HFFc6 (cell line): ENCODE results near the gene ITGB1. TPM values are rescaled to one million over a fixed set of nuclear protein-coding genes. Genes with fewer than 3 reads are reported as not detected.

Source experiments
- DNase-seq: peaks from one replicate; pipeline ENCODE4 v3.0.0-alpha.2; 2018
- H3K27ac Mint-ChIP-seq: 2 replicates; pipeline ENCODE4 v1.8.0; 2020; ENCODE audit warnings: mild to moderate bottlenecking, mixed read lengths
- H3K27me3 Mint-ChIP-seq: 2 replicates; pipeline ENCODE4 v1.8.0; 2021; ENCODE audit warnings: mild to moderate bottlenecking, moderate library complexity, mixed read lengths; ENCODE audit not compliant: insufficient read depth
- H3K36me3 Mint-ChIP-seq: 2 replicates; pipeline ENCODE4 v1.8.0; 2021; ENCODE audit warnings: low read depth, mixed read lengths
- H3K4me1 Mint-ChIP-seq: 2 replicates; pipeline ENCODE4 v1.8.0; 2020; ENCODE audit warnings: low read depth, mixed read lengths
- H3K4me3 Mint-ChIP-seq: 2 replicates; pipeline ENCODE4 v1.8.0; 2020; ENCODE audit warnings: mild to moderate bottlenecking, moderate library complexity, mixed read lengths
- H3K9me3 Mint-ChIP-seq: 2 replicates; pipeline ENCODE4 v1.8.0; 2020; ENCODE audit warnings: mild to moderate bottlenecking, mixed read lengths
- CTCF ChIP-seq: fragments of 200-600 bp; sonication (generic); IDR thresholded peaks from 2 replicates; pipeline ENCODE4 v1.5.0; 2021; ENCODE audit warnings: antibody characterized with exemption, mild to moderate bottlenecking
- total RNA-seq, 6 experiments: library from RNA; stranded (reverse); fragmentation: NEBNext Ultra II Directional; extraction: Animal tissue kit (Norgen Biotek cat#: 25700); gene quantifications; 2 replicates in 1 of 6; 3 replicates in 5 of 6; pipeline ENCODE4 v1.2.3, GENCODE V29; 2021

The ITGB1 gene
- total RNA-seq, 6 experiments from 2014 or later, result 1,442 to 1,960 (median 1,623) TPM

- Mint-ChIP-seq H3K4me1 (no peaks in the 10 kb centered on the region), H3K4me3 (no peak overlapping the region), H3K36me3 (no peaks in the 10 kb centered on the region), H3K27me3 (peaks cover 1% of the 10 kb centered on the region; the same call in 1 of the 2 replicates), H3K9me3 (no peaks in the 10 kb centered on the region), H3K27ac (no peak overlapping the region)
- no peak for TF ChIP-seq CTCF
- DNase-seq, result no peak
Observed at GRCh38 chr10:32887481-32887880, 70.5 kb downstream of the ITGB1 start.

DNA sequence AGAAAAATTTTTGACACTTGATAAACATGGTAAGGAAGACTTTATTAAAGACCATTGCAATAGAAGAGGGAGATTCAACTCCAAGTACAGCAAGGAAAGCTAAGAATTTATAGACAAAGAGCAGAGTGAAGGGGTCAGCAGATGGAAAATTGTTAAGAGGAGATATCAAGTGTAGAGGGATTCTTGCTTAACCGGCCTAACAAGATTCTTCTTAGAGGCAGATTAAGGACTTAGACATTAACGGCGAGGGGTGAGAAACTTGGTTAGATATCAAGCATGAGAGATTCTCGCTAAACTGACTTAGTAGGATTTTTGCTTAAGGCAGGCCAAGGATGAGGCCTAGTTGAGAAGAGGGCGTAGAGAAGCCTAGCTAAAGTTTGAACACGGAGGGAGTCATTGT is 76.0 kb downstream of the ITGB1 start:
- no peak overlapping the region for H3K27ac Mint-ChIP-seq
- H3K9me3 Mint-ChIP-seq, result no peaks in the 10 kb centered on the region
- no peaks in the 10 kb centered on the region for H3K36me3 Mint-ChIP-seq
- H3K4me1 Mint-ChIP-seq, result no peaks in the 10 kb centered on the region
- H3K27me3 Mint-ChIP-seq, result no peaks in the 10 kb centered on the region; the same call in 1 of the 2 replicates
- no peak overlapping the region for H3K4me3 Mint-ChIP-seq
- no peak for DNase-seq
- no peak for TF ChIP-seq CTCF

- Mint-ChIP-seq H3K36me3 (no peaks in the 10 kb centered on the region), H3K27ac (no peak overlapping the region), H3K9me3 (no peaks in the 10 kb centered on the region), H3K4me1 (no peaks in the 10 kb centered on the region), H3K4me3 (no peak overlapping the region), H3K27me3 (no peaks in the 10 kb centered on the region; the same call in 1 of the 2 replicates)
- no peak for DNase-seq
- TF ChIP-seq CTCF, result no peak
Observed at GRCh38 chr10:32878646-32879045, 79.4 kb downstream of the ITGB1 start.

DNA sequence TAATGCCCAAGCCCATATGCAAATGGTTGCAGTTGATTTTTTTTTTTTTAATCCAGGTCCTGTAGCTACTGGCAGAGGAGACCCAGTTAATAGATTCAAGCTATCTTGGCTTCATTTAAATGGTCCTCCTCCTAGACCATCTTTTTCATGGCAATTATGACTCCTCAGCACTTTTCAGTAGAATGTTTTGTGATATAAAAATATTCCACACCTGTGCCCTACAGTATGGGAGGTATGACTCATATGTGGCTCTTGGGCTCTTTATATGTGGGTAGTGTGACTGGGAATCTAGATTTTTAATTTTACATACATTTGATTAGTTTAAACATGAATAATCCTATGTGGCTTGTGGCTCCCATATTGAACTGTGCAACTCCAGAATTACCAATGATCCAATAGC is 80.1 kb downstream of the ITGB1 start:
- H3K4me1 Mint-ChIP-seq, result no peaks in the 10 kb centered on the region
- TF ChIP-seq CTCF, result no peak
- H3K27me3 Mint-ChIP-seq, result no peaks in the 10 kb centered on the region; the same call in 1 of the 2 replicates
- no peak overlapping the region for H3K4me3 Mint-ChIP-seq
- no peak overlapping the region for H3K27ac Mint-ChIP-seq
- no peak for DNase-seq
- peaks cover under 1% of the 10 kb centered on the region; the same call in 1 of the 2 replicates for H3K9me3 Mint-ChIP-seq
- H3K36me3 Mint-ChIP-seq, result no peaks in the 10 kb centered on the region

DNA sequence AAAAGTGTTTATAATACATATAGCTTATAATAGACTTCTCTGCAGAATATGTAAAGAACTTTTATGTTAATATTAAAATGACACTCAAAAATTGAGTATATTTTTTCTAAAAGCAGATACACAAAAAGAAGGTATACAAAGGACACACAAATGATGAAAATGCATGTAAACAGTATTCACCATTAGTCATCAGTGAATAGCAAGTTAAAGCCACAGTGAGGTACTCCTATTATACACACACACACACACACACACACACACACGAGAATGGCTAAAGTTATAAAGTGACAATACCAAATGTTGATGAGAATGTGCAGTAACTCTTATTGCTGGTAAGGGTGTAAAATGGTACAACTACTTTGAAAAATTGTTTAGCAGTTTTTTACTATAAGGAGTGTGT is 92.9 kb downstream of the ITGB1 start:
- no peak for TF ChIP-seq CTCF
- no peak for DNase-seq
- H3K9me3 Mint-ChIP-seq, result no peaks in the 10 kb centered on the region; the same call in 1 of the 2 replicates
- no peaks in the 10 kb centered on the region for H3K4me1 Mint-ChIP-seq
- H3K27ac Mint-ChIP-seq, result no peak overlapping the region
- H3K4me3 Mint-ChIP-seq, result no peak overlapping the region
- peaks cover 1% of the 10 kb centered on the region; the same call in 1 of the 2 replicates for H3K27me3 Mint-ChIP-seq
- no peaks in the 10 kb centered on the region for H3K36me3 Mint-ChIP-seq

GRCh38 chr10:32854435-32854834 is 103.6 kb downstream of the ITGB1 start:
- no peak overlapping the region for H3K27ac Mint-ChIP-seq
- H3K4me1 Mint-ChIP-seq, result no peaks in the 10 kb centered on the region

More at GRCh38 chr10:32854435-32854834, 103.6 kb downstream of the ITGB1 start:
- no peak for TF ChIP-seq CTCF
- Mint-ChIP-seq H3K4me3 (no peak overlapping the region), H3K36me3 (no peaks in the 10 kb centered on the region), H3K27me3 (peaks cover 4% of the 10 kb centered on the region; the same call in 1 of the 2 replicates), H3K9me3 (no peaks in the 10 kb centered on the region)
- DNase-seq, result no peak
